ENCODE measurements around the gene VMP1.
"Not testable (repeated sequence)": the region's sequence is repeated elsewhere in the genome, so short reads cannot be mapped to it uniquely, and the experiment has no call there.

VMP1 gene

GRCh38 chr17:59756236-59756818, 48.9 kb downstream of the VMP1 start:
- DNase-seq, result no peak

GRCh38 chr17:59757043-59757442, 49.6 kb downstream of the VMP1 start:
- no peak for DNase-seq

GRCh38 chr17:59757470-59757869, 50.0 kb downstream of the VMP1 start:
- DNase-seq, result no peak

GRCh38 chr17:59757881-59758385, 50.5 kb downstream of the VMP1 start:
- DNase-seq, result no peak

GRCh38 chr17:59758998-59759651, 51.7 kb downstream of the VMP1 start:
- DNase-seq, result not testable (repeated sequence)

GRCh38 chr17:59760160-59760559, 52.7 kb downstream of the VMP1 start:
- no peak for DNase-seq

GRCh38 chr17:59761385-59762048, 54.1 kb downstream of the VMP1 start:
- DNase-seq, result no peak

GRCh38 chr17:59762049-59762823, 54.8 kb downstream of the VMP1 start:
- DNase-seq, result no peak

- DNase-seq, result no peak
These were observed 55.4 kb downstream of the VMP1 start for GRCh38 chr17:59762824-59763374.

GRCh38 chr17:59763861-59764260, 56.4 kb downstream of the VMP1 start:
- no peak for DNase-seq

GRCh38 chr17:59764292-59764741, 56.9 kb downstream of the VMP1 start:
- DNase-seq, result no peak

- DNase-seq, result no peak
These were observed 57.6 kb downstream of the VMP1 start for GRCh38 chr17:59765038-59765437.

- no peak for DNase-seq
These were observed 59.0 kb downstream of the VMP1 start for GRCh38 chr17:59766491-59766890.

GRCh38 chr17:59767176-59767575, 59.7 kb downstream of the VMP1 start:
- no peak for DNase-seq

GRCh38 chr17:59769887-59770286, 62.4 kb downstream of the VMP1 start:
- no peak for DNase-seq

GRCh38 chr17:59771093-59771492, 63.6 kb downstream of the VMP1 start:
- DNase-seq, result no peak

GRCh38 chr17:59775786-59776350, 68.4 kb downstream of the VMP1 start:
- no peak for DNase-seq

GRCh38 chr17:59776577-59776976, 69.1 kb downstream of the VMP1 start:
- DNase-seq, result no peak

- no peak for DNase-seq
These were observed 69.6 kb downstream of the VMP1 start for GRCh38 chr17:59777033-59777432.

- DNase-seq, result no peak
These were observed 71.5 kb downstream of the VMP1 start for GRCh38 chr17:59778996-59779395.

- no peak for DNase-seq
These were observed 72.1 kb downstream of the VMP1 start for GRCh38 chr17:59779521-59779920.

GRCh38 chr17:59780548-59780947, 73.1 kb downstream of the VMP1 start:
- DNase-seq, result not testable (repeated sequence)
